DND-41 (cell line): Measurements from ENCODE around the gene TBC1D14.

ENCODE experiments used
- EZH2 ChIP-seq: IDR thresholded peaks from 3 replicates; pipeline ENCODE4 v1.6.1; 2012; ENCODE audit warnings: borderline replicate concordance, low read depth, mild to moderate bottlenecking, moderate library complexity, low read length, inconsistent platforms; ENCODE audit not compliant: severe bottlenecking
- TF ChIP-seq, protein P1 (sequence below): IDR thresholded peaks from 2 replicates; pipeline ENCODE4 v1.5.1; 2012; ENCODE audit warnings: borderline replicate concordance, low read length, moderate library complexity, mild to moderate bottlenecking; ENCODE audit not compliant: poor library complexity, severe bottlenecking; ENCODE audit errors: extremely low read depth

DNA sequence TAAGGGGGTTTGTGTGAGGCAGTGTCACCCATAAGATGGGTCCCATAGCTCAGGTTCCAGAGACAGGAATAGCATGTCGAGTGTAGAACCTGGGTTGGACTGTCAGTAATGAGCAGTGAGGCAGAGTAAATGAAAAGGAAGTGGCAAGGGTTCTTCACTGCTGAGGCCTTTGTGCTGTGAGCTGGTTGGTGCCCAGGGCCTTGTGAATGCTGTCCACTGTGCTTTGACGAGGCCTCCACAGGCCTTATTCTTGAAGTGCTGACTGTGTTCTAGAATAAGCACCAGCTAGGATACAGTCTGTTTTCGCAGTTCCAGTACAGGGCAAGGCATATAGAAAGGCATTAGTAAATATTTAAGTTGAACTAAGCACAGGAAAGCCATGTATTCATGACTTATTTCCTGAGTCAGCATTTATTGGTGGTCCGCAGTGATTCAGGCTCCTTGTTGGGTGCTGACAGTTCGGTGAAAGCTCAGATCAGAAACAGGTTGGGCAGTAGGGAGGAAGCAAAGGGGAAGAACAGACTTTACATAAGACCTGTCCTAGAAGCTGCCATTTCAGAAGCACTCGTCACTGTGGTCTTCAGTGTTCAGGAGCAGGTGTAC, 107.9 kb downstream of the TBC1D14 start:
- TF ChIP-seq, protein P1, sequence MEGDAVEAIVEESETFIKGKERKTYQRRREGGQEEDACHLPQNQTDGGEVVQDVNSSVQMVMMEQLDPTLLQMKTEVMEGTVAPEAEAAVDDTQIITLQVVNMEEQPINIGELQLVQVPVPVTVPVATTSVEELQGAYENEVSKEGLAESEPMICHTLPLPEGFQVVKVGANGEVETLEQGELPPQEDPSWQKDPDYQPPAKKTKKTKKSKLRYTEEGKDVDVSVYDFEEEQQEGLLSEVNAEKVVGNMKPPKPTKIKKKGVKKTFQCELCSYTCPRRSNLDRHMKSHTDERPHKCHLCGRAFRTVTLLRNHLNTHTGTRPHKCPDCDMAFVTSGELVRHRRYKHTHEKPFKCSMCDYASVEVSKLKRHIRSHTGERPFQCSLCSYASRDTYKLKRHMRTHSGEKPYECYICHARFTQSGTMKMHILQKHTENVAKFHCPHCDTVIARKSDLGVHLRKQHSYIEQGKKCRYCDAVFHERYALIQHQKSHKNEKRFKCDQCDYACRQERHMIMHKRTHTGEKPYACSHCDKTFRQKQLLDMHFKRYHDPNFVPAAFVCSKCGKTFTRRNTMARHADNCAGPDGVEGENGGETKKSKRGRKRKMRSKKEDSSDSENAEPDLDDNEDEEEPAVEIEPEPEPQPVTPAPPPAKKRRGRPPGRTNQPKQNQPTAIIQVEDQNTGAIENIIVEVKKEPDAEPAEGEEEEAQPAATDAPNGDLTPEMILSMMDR, result no peak
- TF ChIP-seq EZH2, result no peak
